IMR-90 (cell line): Measurements from ENCODE around the gene CCNQ. TPM values are rescaled to one million over a fixed set of nuclear protein-coding genes. Genes with fewer than 3 reads are reported as not detected.

Experiments used
- ATAC-seq: fragments of 200-7000 bp; cut with Tn5 transposase; 2 replicates; pipeline ENCODE4 v1.9.1; 2020; ENCODE audit warnings: low read depth, mild to moderate bottlenecking, moderate library complexity
- BruUV-seq: library from RNA; stranded (reverse); fragments of 400-500 nt; replicated peaks from 2 replicates; lab custom pipeline; 2021; lab: Mats Ljungman, UMichigan
- CTCF ChIA-PET: fragments of 300-600 bp; formaldehyde crosslinking; extraction: SDS; loops from one replicate; lab custom pipeline; 2021; ENCODE audit warnings: antibody characterized with exemption; lab: Yijun Ruan, JAX
- POLR2A ChIA-PET: fragments of 300-600 bp; sonication (Branson Sonifier 250); formaldehyde crosslinking; loops from one replicate; lab custom pipeline; 2022; ENCODE audit warnings: antibody characterized with exemption; ENCODE audit not compliant: unreplicated experiment; lab: Charles Lee
- DNase-seq: peaks from one replicate; pipeline ENCODE4 v3.0.0; 2013
- H2AFZ ChIP-seq: replicated peaks from 2 replicates; pipeline ENCODE3; 2013; ENCODE audit warnings: low read length, mild to moderate bottlenecking; ENCODE audit not compliant: poor library complexity
- H2AK5ac ChIP-seq: 2 replicates; pipeline ENCODE4 v1.6.1; 2013; ENCODE audit warnings: low read depth, low read length, inconsistent platforms
- H2AK9ac ChIP-seq: replicated peaks from 2 replicates; pipeline ENCODE3; 2013; ENCODE audit warnings: mild to moderate bottlenecking, low read depth, low read length, moderate library complexity; ENCODE audit not compliant: poor library complexity
- H2BK120ac ChIP-seq: 2 replicates; pipeline ENCODE4 v1.6.1; 2013; ENCODE audit warnings: low read depth, low read length, inconsistent platforms
- H2BK15ac ChIP-seq: 3 replicates; pipeline ENCODE4 v1.6.1; 2013; ENCODE audit warnings: low read depth, low read length, inconsistent platforms
- H2BK20ac ChIP-seq: 2 replicates; pipeline ENCODE4 v1.6.1; 2013; ENCODE audit warnings: low read depth, mild to moderate bottlenecking, inconsistent platforms, low read length, moderate library complexity
- H2BK5ac ChIP-seq: 2 replicates; pipeline ENCODE4 v1.6.1; 2013; ENCODE audit warnings: mild to moderate bottlenecking, low read depth, low read length, inconsistent platforms; ENCODE audit not compliant: poor library complexity, severe bottlenecking
- H3K14ac ChIP-seq: replicated peaks from 2 replicates; pipeline ENCODE4 v1.6.1; 2013; ENCODE audit warnings: low read depth, low read length, inconsistent platforms
- H3K18ac ChIP-seq: 2 replicates; pipeline ENCODE4 v1.6.1; 2013; ENCODE audit warnings: low read depth, low read length, control low read depth
- H3K23ac ChIP-seq: 2 replicates; pipeline ENCODE4 v1.6.1; 2013; ENCODE audit warnings: low read depth, low read length, inconsistent platforms
- H3K27ac ChIP-seq: 2 replicates; pipeline ENCODE4 v1.5.1; 2013; ENCODE audit warnings: mild to moderate bottlenecking, control low read depth, low read length; ENCODE audit not compliant: insufficient read depth
- H3K27me3 ChIP-seq: 2 replicates; pipeline ENCODE4 v1.6.1; 2013; ENCODE audit warnings: low read length; ENCODE audit not compliant: control insufficient read depth, insufficient read depth
- H3K36me3 ChIP-seq: 2 replicates; pipeline ENCODE4 v1.6.1; 2013; ENCODE audit warnings: low read length, mixed read lengths; ENCODE audit not compliant: control insufficient read depth, insufficient read depth
- H3K4ac ChIP-seq: 2 replicates; pipeline ENCODE4 v1.6.1; 2013; ENCODE audit warnings: low read depth, low read length, inconsistent platforms
- H3K4me1 ChIP-seq: 2 replicates; pipeline ENCODE4 v1.6.1; 2013; ENCODE audit warnings: low read length, mixed read lengths; ENCODE audit not compliant: control insufficient read depth, insufficient read depth
- H3K4me2 ChIP-seq: 2 replicates; pipeline ENCODE4 v1.6.1; 2013; ENCODE audit warnings: low read depth, mild to moderate bottlenecking, control low read depth, low read length, moderate library complexity
- H3K4me3 ChIP-seq: 2 replicates; pipeline ENCODE4 v1.5.1; 2013; ENCODE audit warnings: low read depth, mild to moderate bottlenecking, control low read depth, low read length, moderate library complexity; ENCODE audit not compliant: insufficient read depth
- H3K56ac ChIP-seq: 2 replicates; pipeline ENCODE4 v1.6.1; 2013; ENCODE audit warnings: low read length, inconsistent platforms; ENCODE audit not compliant: insufficient read depth; ENCODE audit errors: extremely low read depth
- H3K79me1 ChIP-seq, 2 experiments: 2 replicates each; pipeline ENCODE4 v1.6.1; 2013; ENCODE audit warnings: low read length in 2 of 2, inconsistent platforms in 1 of 2, low read depth in 1 of 2
- H3K9ac ChIP-seq: 2 replicates; pipeline ENCODE4 v1.6.1; 2013; ENCODE audit warnings: low read depth, low read length, control low read depth
- H3K9me1 ChIP-seq: 2 replicates; pipeline ENCODE4 v1.6.1; 2013; ENCODE audit warnings: low read length, inconsistent platforms; ENCODE audit not compliant: insufficient read depth
- H3K9me3 ChIP-seq: 2 replicates; pipeline ENCODE4 v1.6.1; 2013; ENCODE audit warnings: low read length; ENCODE audit not compliant: control insufficient read depth, insufficient read depth
- H4K20me1 ChIP-seq: 2 replicates; pipeline ENCODE4 v1.6.1; 2013; ENCODE audit warnings: low read length, inconsistent platforms; ENCODE audit not compliant: insufficient read depth
- H4K5ac ChIP-seq: 2 replicates; pipeline ENCODE4 v1.6.1; 2013; ENCODE audit warnings: mild to moderate bottlenecking, low read depth, low read length, control low read depth
- H4K8ac ChIP-seq, 2 experiments: 2 replicates each; pipeline ENCODE4 v1.6.1; 2013; ENCODE audit warnings: low read depth in 2 of 2, low read length in 2 of 2, control low read depth in 1 of 2, inconsistent platforms in 1 of 2
- H4K91ac ChIP-seq: 2 replicates; pipeline ENCODE4 v1.6.1; 2013; ENCODE audit warnings: low read depth, low read length, inconsistent platforms; ENCODE audit not compliant: insufficient read depth
- BHLHE40 ChIP-seq: fragments of 150-350 bp; IDR thresholded peaks from 2 replicates; pipeline ENCODE4 v1.6.1; 2016; ENCODE audit warnings: mild to moderate bottlenecking, low read depth, low read length
- CEBPB ChIP-seq: IDR thresholded peaks from 2 replicates; pipeline ENCODE4 v1.6.1; 2012; ENCODE audit warnings: low read depth, low read length, improper control_type of control experiment
- CHD1 ChIP-seq: IDR thresholded peaks from 2 replicates; pipeline ENCODE4 v1.6.1; 2012; ENCODE audit warnings: low read depth, low read length, improper control_type of control experiment
- FOS ChIP-seq: fragments of 150-350 bp; IDR thresholded peaks from 2 replicates; pipeline ENCODE4 v1.6.1; 2016; ENCODE audit warnings: low read depth, low read length
- MAFK ChIP-seq: IDR thresholded peaks from 2 replicates; pipeline ENCODE4 v1.6.1; 2012; ENCODE audit warnings: low read depth, low read length, improper control_type of control experiment
- MAZ ChIP-seq: IDR thresholded peaks from 2 replicates; pipeline ENCODE4 v1.6.1; 2012; ENCODE audit warnings: low read depth, mild to moderate bottlenecking, low read length, improper control_type of control experiment, moderate library complexity, borderline replicate concordance
- MXI1 ChIP-seq: IDR thresholded peaks from 2 replicates; pipeline ENCODE4 v1.6.1; 2012; ENCODE audit warnings: low read depth, mild to moderate bottlenecking, low read length, moderate library complexity, borderline replicate concordance
- NFE2L2 ChIP-seq: fragments of 150-350 bp; IDR thresholded peaks from 2 replicates; pipeline ENCODE4 v1.6.1; 2016; ENCODE audit warnings: low read depth, mild to moderate bottlenecking, low read length
- RAD21 ChIP-seq: IDR thresholded peaks from 2 replicates; pipeline ENCODE4 v1.6.1; 2012; ENCODE audit warnings: low read length, improper control_type of control experiment
- SMC3 ChIP-seq: fragments of 150-350 bp; IDR thresholded peaks from 2 replicates; pipeline ENCODE4 v1.6.1; 2016; ENCODE audit warnings: low read depth, mild to moderate bottlenecking, antibody characterized with exemption, low read length, moderate library complexity
- WGBS, 2 experiments: methylation state at CpG; one replicate each; pipeline versions ENCODE4 v1.1.5 to v1.1.7; 2013; ENCODE audit warnings: missing lambda C conversion rate in 2 of 2; ENCODE audit not compliant: insufficient read length in 1 of 2; ENCODE audit errors: extremely low coverage in 2 of 2; 5-methylcytosine and 5-hydroxymethylcytosine counted together
- dilution Hi-C: fragments of 300-500 bp; cut with HindIII; formaldehyde crosslinking; loops from one replicate; pipeline ENCODE4 v1.14.3; 2018; ENCODE audit warnings: low sequenced_read_pairs; ENCODE audit not compliant: unreplicated experiment
- in situ Hi-C: fragments of 300-500 bp; cut with MboI; formaldehyde crosslinking; loops from 3 replicates; pipeline ENCODE4 v1.14.3; 2019; ENCODE audit warnings: low sequenced_read_pairs, inconsistent platforms, mixed read lengths
- intact Hi-C: fragments of 100-400 bp; cut with micrococcal nuclease; formaldehyde crosslinking; loops from 2 replicates; pipeline ENCODE4 v1.10.0; 2022
- polyA plus RNA-seq, 3 experiments: library from polyadenylated mRNA; depleted of rRNA; stranded (reverse); fragments of >200 nt; gene quantifications; 2 replicates each; pipeline ENCODE4 v1.2.3, GENCODE V29; 2012; ENCODE audit warnings: low replicate concordance in 1 of 3
- total RNA-seq: library from RNA; depleted of rRNA; stranded (reverse); fragments of >200 nt; gene quantifications from 2 replicates; pipeline ENCODE4 v1.2.3, GENCODE V29; 2012
- TF ChIP-seq, protein P1 (sequence below): fragments of 150-350 bp; IDR thresholded peaks from 2 replicates; pipeline ENCODE4 v1.6.1; 2017; ENCODE audit warnings: mild to moderate bottlenecking, antibody characterized with exemption, low read length, low read depth
- TF ChIP-seq, protein P2 (sequence below): fragments of 150-350 bp; IDR thresholded peaks from 2 replicates; pipeline ENCODE4 v1.6.1; 2016; ENCODE audit warnings: low read depth, mild to moderate bottlenecking, low read length, moderate library complexity, borderline replicate concordance
- TF ChIP-seq, protein P3 (sequence below): conservative IDR thresholded peaks from 2 replicates; pipeline ENCODE4 v1.5.1; 2012; ENCODE audit warnings: mild to moderate bottlenecking, low read depth, low read length, improper control_type of control experiment

CCNQ gene
- total and polyA plus RNA-seq, 2 of the 4 experiments (the other 2 are of a cell fraction): 27.6 to 35.2 TPM

DNA sequence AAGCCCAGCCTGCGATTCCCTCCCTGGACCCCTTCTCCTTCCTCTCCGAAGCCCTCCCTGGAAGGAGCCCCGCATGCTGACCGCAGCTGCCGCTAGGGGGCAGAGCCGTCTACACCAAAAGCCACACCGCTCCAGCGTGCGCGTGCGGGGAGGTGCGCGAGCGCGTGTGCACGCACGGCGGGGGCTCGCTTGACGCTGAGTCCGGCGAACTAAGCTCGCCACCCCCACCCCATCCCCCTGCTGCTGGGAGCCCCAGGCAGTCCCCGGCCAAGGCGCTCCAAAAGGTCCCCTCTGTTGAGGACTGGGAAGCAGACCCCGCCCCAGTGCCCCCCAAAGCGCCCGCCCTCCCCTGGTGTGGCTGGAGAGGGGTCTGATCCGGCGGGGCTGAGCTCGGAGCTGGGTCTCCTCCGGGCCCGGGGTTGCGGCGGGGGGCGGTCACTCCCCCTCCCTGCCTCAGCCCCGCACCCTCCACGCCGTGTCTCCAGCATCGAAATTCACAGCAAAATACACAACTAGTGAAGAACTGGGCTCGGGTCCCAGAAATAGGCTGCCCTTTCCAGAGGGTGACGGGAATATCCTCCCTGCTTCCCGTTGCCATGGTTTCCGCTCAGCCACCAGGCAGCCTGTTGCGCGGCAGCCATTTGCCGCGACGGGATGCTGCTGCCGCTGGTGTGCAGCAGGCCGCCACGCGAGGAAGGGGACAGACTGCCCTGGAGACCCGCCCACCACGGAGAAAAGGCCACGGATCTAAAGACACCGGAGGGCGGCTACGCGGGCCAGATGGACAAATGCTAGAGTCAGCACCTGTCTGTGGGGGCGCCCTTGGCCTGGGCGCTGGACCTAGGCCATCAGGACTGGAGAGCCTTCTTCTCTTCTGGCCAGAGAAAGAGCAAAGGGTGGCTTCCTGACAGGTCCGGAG lies 11.2 kb upstream of the CCNQ start:
- ChIA-PET POLR2A (no interaction called here), CTCF (interaction anchor here (1.2 to 2.4 kb wide), 2 partner anchors 12 to 57 kb away, joined by 4 to 16 read pairs; no protein-coding TSS in a partner anchor)
- no peaks in the 10 kb centered on the region for H3K36me3 ChIP-seq
- H2AFZ ChIP-seq: peak overlapping the region; percentile 89
- no peaks in the 10 kb centered on the region for H3K79me1 ChIP-seq
- no peak overlapping the region for H3K27ac ChIP-seq
- H3K4me1 ChIP-seq: no peaks in the 10 kb centered on the region
- peak; percentile 90 for ATAC-seq
- in situ Hi-C loops (no loop called here), intact Hi-C loops (loop anchor here (1.0 kb wide), 2 partner anchors 34 to 58 kb away; no protein-coding TSS in a partner anchor), dilution Hi-C loops (no loop called here)
- no TSS peak for BruUV-seq
- H4K8ac ChIP-seq: no peak overlapping the region
- peak overlapping the region; percentile 24; the same call in 1 of the 2 replicates for H3K4me3 ChIP-seq
- no peak overlapping the region for H2BK120ac ChIP-seq
- H2AK5ac ChIP-seq: no peak overlapping the region
- H2BK15ac ChIP-seq: no peak overlapping the region
- H2AK9ac ChIP-seq: peak overlapping the region; percentile 13
- H3K4ac ChIP-seq: no peak overlapping the region
- peak; percentile 65 for DNase-seq
- H3K4me2 ChIP-seq: peak overlapping the region; percentile 47
- H3K9ac ChIP-seq: no peak overlapping the region
- no peak overlapping the region for H3K56ac ChIP-seq
- peaks cover 16% of the 10 kb centered on the region for H3K27me3 ChIP-seq
- WGBS, 2 experiments: 38% methylated on average over 16 of the region's 63 CpGs; no CpG with 5 or more reads in 1 of the 2 experiments
- no peak overlapping the region for H2BK5ac ChIP-seq
- H3K9me1 ChIP-seq: no peaks in the 10 kb centered on the region
- H3K18ac ChIP-seq: no peak overlapping the region
- H4K5ac ChIP-seq: no peak overlapping the region
- H2BK20ac ChIP-seq: no peak overlapping the region
- no peak overlapping the region for H4K91ac ChIP-seq
- H3K14ac ChIP-seq: no peak overlapping the region
- H3K9me3 ChIP-seq: peaks cover 2% of the 10 kb centered on the region
- H4K20me1 ChIP-seq: no peaks in the 10 kb centered on the region
- no peak overlapping the region for H3K23ac ChIP-seq
- TF ChIP-seq RAD21: peak; percentile 59
- TF ChIP-seq SMC3: peak; percentile 42; the same call in 1 of the 2 replicates
- TF ChIP-seq, protein P1, sequence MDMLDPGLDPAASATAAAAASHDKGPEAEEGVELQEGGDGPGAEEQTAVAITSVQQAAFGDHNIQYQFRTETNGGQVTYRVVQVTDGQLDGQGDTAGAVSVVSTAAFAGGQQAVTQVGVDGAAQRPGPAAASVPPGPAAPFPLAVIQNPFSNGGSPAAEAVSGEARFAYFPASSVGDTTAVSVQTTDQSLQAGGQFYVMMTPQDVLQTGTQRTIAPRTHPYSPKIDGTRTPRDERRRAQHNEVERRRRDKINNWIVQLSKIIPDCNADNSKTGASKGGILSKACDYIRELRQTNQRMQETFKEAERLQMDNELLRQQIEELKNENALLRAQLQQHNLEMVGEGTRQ: no peak
- peak; percentile 63; the same call in 1 of the 2 replicates for TF ChIP-seq MAZ
- peak; percentile 52; the same call in 1 of the 2 replicates for TF ChIP-seq BHLHE40
- no peak for TF ChIP-seq FOS
- TF ChIP-seq, protein P2, sequence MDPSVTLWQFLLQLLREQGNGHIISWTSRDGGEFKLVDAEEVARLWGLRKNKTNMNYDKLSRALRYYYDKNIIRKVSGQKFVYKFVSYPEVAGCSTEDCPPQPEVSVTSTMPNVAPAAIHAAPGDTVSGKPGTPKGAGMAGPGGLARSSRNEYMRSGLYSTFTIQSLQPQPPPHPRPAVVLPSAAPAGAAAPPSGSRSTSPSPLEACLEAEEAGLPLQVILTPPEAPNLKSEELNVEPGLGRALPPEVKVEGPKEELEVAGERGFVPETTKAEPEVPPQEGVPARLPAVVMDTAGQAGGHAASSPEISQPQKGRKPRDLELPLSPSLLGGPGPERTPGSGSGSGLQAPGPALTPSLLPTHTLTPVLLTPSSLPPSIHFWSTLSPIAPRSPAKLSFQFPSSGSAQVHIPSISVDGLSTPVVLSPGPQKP: no peak
- TF ChIP-seq MXI1: peak; percentile 55; the same call in 1 of the 2 replicates
- TF ChIP-seq NFE2L2: no peak
- no peak for TF ChIP-seq MAFK
- TF ChIP-seq, protein P3, sequence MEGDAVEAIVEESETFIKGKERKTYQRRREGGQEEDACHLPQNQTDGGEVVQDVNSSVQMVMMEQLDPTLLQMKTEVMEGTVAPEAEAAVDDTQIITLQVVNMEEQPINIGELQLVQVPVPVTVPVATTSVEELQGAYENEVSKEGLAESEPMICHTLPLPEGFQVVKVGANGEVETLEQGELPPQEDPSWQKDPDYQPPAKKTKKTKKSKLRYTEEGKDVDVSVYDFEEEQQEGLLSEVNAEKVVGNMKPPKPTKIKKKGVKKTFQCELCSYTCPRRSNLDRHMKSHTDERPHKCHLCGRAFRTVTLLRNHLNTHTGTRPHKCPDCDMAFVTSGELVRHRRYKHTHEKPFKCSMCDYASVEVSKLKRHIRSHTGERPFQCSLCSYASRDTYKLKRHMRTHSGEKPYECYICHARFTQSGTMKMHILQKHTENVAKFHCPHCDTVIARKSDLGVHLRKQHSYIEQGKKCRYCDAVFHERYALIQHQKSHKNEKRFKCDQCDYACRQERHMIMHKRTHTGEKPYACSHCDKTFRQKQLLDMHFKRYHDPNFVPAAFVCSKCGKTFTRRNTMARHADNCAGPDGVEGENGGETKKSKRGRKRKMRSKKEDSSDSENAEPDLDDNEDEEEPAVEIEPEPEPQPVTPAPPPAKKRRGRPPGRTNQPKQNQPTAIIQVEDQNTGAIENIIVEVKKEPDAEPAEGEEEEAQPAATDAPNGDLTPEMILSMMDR: peak; percentile 69
- no peak for TF ChIP-seq CHD1
- no peak for TF ChIP-seq CEBPB
